Measurements from ENCODE around the gene DAZAP1.

The DAZAP1 gene

GRCh38 chr19:1446713-1447481 lies 39.5 kb downstream of the DAZAP1 start:
- DNase-seq, result no peak
- Histone ChIP-seq H2BK15ac (ENCODE audit: low read depth, poor library complexity, severe bottlenecking) (no peak overlapping the region), H4K8ac (ENCODE audit: low read length) (no peak overlapping the region), H2AFZ (ENCODE audit: low read depth, low read length) (no peak overlapping the region), H3K9me3 (ENCODE audit: control insufficient read depth, low read length) (no peaks in the 10 kb centered on the region), H3K4me1 (ENCODE audit: control insufficient read depth, insufficient read depth, low read depth, low read length) (peaks cover 39% of the 10 kb centered on the region), H2BK12ac (ENCODE audit: low read length in 2 of 2) (no peak overlapping the region), H2BK120ac (ENCODE audit: low read depth, low read length) (no peak overlapping the region), H3K4ac (ENCODE audit: low read depth in 1 of 2, low read length in 2 of 2) (no peak overlapping the region), H3K4me3 (ENCODE audit: insufficient read depth in 1 of 2, low read depth in 1 of 2, low read length in 2 of 2) (peak overlapping the region in 1 of 2 experiments; percentile 44), H3K79me1 (replicated peaks; ENCODE audit: low read length, poor library complexity, severe bottlenecking) (peaks cover 5% of the 10 kb centered on the region), H3K18ac (ENCODE audit: low read depth in 1 of 2, low read length in 2 of 2) (no peak overlapping the region), H4K91ac (ENCODE audit: low read length) (no peak overlapping the region), H3K36me3 (ENCODE audit: control insufficient read depth in 1 of 2, insufficient read depth in 2 of 2, low read depth in 1 of 2, low read length in 2 of 2) (peaks cover 12 to 14% of the 10 kb centered on the region in 2 experiments), H3K27ac (ENCODE audit: low read length, poor library complexity, severe bottlenecking) (no peak overlapping the region), H3K27me3 (ENCODE audit: control insufficient read depth in 1 of 2, insufficient read depth in 1 of 2, low read length in 2 of 2) (peaks cover 46 to 55% of the 10 kb centered on the region in 2 experiments), H2BK5ac (ENCODE audit: low read depth, low read length, poor library complexity, severe bottlenecking) (no peak overlapping the region), H3K4me2 (ENCODE audit: low read length, poor library complexity, severe bottlenecking) (peak overlapping the region; percentile 74), H3K23ac (ENCODE audit: low read length in 2 of 2) (no peak overlapping the region), H3K9ac (ENCODE audit: low read length) (no peak overlapping the region), H2AK5ac (ENCODE audit: low read length, severe bottlenecking) (no peak overlapping the region), H3K14ac (ENCODE audit: low read length in 2 of 2) (no peak overlapping the region)
- 8% methylated on average over 48 of the region's 63 CpGs for WGBS

GRCh38 chr19:1447504-1447903 lies 40.1 kb downstream of the DAZAP1 start:
- Histone ChIP-seq H3K14ac (ENCODE audit: low read length in 2 of 2) (no peak overlapping the region), H3K4ac (ENCODE audit: low read depth in 1 of 2, low read length in 2 of 2) (no peak overlapping the region), H3K4me3 (ENCODE audit: insufficient read depth in 1 of 2, low read depth in 1 of 2, low read length in 2 of 2) (no peak overlapping the region), H2AFZ (ENCODE audit: low read depth, low read length) (no peak overlapping the region), H2BK5ac (ENCODE audit: low read depth, low read length, poor library complexity, severe bottlenecking) (no peak overlapping the region), H3K27ac (ENCODE audit: low read length, poor library complexity, severe bottlenecking) (no peak overlapping the region), H3K9ac (ENCODE audit: low read length) (no peak overlapping the region), H2AK5ac (ENCODE audit: low read length, severe bottlenecking) (no peak overlapping the region), H3K79me1 (replicated peaks; ENCODE audit: low read length, poor library complexity, severe bottlenecking) (peaks cover 2% of the 10 kb centered on the region), H4K91ac (ENCODE audit: low read length) (no peak overlapping the region), H3K36me3 (ENCODE audit: control insufficient read depth in 1 of 2, insufficient read depth in 2 of 2, low read depth in 1 of 2, low read length in 2 of 2) (peaks cover 8% of the 10 kb centered on the region in 2 experiments), H2BK15ac (ENCODE audit: low read depth, poor library complexity, severe bottlenecking) (no peak overlapping the region), H3K18ac (ENCODE audit: low read depth in 1 of 2, low read length in 2 of 2) (no peak overlapping the region), H3K4me2 (ENCODE audit: low read length, poor library complexity, severe bottlenecking) (no peak overlapping the region), H3K27me3 (ENCODE audit: control insufficient read depth in 1 of 2, insufficient read depth in 1 of 2, low read length in 2 of 2) (peaks cover 52 to 61% of the 10 kb centered on the region in 2 experiments), H3K4me1 (ENCODE audit: control insufficient read depth, insufficient read depth, low read depth, low read length) (peaks cover 37% of the 10 kb centered on the region), H3K23ac (ENCODE audit: low read length in 2 of 2) (no peak overlapping the region), H2BK12ac (ENCODE audit: low read length in 2 of 2) (no peak overlapping the region), H4K8ac (ENCODE audit: low read length) (no peak overlapping the region), H3K9me3 (ENCODE audit: control insufficient read depth, low read length) (no peaks in the 10 kb centered on the region), H2BK120ac (ENCODE audit: low read depth, low read length) (no peak overlapping the region)
- no peak for DNase-seq
- WGBS, result 47% methylated on average over 4 of the region's 4 CpGs

DNA sequence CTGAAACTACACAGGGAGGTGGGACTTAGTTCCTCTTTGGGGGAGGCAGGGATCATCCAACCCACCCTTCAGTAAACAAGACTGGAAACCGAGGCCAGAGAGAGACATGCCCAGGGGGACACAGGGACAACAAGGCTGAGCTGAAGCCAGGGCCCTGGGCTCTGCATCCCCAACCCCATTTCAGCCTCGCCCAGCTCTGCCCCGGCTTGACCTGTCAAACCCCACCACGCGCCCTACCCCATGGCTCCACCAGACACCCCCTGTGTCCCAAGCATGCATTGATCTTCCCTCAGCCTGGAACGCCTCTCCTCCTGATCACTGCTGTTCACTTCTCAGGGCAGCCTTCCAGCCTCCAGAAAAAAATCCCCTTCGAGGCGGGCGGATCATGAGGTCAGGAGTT lies 40.6 kb downstream of the DAZAP1 start:
- Histone ChIP-seq H3K4me1 (ENCODE audit: control insufficient read depth, insufficient read depth, low read depth, low read length) (peaks cover 35% of the 10 kb centered on the region), H2AFZ (ENCODE audit: low read depth, low read length) (no peak overlapping the region), H3K23ac (ENCODE audit: low read length in 2 of 2) (no peak overlapping the region), H2BK120ac (ENCODE audit: low read depth, low read length) (no peak overlapping the region), H3K79me1 (replicated peaks; ENCODE audit: low read length, poor library complexity, severe bottlenecking) (no peaks in the 10 kb centered on the region), H4K91ac (ENCODE audit: low read length) (no peak overlapping the region), H3K18ac (ENCODE audit: low read depth in 1 of 2, low read length in 2 of 2) (no peak overlapping the region), H3K36me3 (ENCODE audit: control insufficient read depth in 1 of 2, insufficient read depth in 2 of 2, low read depth in 1 of 2, low read length in 2 of 2) (peaks cover 3 to 4% of the 10 kb centered on the region in 2 experiments), H3K27ac (ENCODE audit: low read length, poor library complexity, severe bottlenecking) (no peak overlapping the region), H3K14ac (ENCODE audit: low read length in 2 of 2) (no peak overlapping the region), H2BK5ac (ENCODE audit: low read depth, low read length, poor library complexity, severe bottlenecking) (no peak overlapping the region), H4K8ac (ENCODE audit: low read length) (no peak overlapping the region), H2BK15ac (ENCODE audit: low read depth, poor library complexity, severe bottlenecking) (no peak overlapping the region), H3K9ac (ENCODE audit: low read length) (no peak overlapping the region), H3K4ac (ENCODE audit: low read depth in 1 of 2, low read length in 2 of 2) (no peak overlapping the region), H3K4me3 (ENCODE audit: insufficient read depth in 1 of 2, low read depth in 1 of 2, low read length in 2 of 2) (no peak overlapping the region), H3K27me3 (ENCODE audit: control insufficient read depth in 1 of 2, insufficient read depth in 1 of 2, low read length in 2 of 2) (peaks cover 56 to 66% of the 10 kb centered on the region in 2 experiments), H3K4me2 (ENCODE audit: low read length, poor library complexity, severe bottlenecking) (no peak overlapping the region), H2BK12ac (ENCODE audit: low read length in 2 of 2) (no peak overlapping the region), H2AK5ac (ENCODE audit: low read length, severe bottlenecking) (no peak overlapping the region), H3K9me3 (ENCODE audit: control insufficient read depth, low read length) (no peaks in the 10 kb centered on the region)
- 74% methylated on average over 9 of the region's 9 CpGs for WGBS
- no peak for DNase-seq

DNA sequence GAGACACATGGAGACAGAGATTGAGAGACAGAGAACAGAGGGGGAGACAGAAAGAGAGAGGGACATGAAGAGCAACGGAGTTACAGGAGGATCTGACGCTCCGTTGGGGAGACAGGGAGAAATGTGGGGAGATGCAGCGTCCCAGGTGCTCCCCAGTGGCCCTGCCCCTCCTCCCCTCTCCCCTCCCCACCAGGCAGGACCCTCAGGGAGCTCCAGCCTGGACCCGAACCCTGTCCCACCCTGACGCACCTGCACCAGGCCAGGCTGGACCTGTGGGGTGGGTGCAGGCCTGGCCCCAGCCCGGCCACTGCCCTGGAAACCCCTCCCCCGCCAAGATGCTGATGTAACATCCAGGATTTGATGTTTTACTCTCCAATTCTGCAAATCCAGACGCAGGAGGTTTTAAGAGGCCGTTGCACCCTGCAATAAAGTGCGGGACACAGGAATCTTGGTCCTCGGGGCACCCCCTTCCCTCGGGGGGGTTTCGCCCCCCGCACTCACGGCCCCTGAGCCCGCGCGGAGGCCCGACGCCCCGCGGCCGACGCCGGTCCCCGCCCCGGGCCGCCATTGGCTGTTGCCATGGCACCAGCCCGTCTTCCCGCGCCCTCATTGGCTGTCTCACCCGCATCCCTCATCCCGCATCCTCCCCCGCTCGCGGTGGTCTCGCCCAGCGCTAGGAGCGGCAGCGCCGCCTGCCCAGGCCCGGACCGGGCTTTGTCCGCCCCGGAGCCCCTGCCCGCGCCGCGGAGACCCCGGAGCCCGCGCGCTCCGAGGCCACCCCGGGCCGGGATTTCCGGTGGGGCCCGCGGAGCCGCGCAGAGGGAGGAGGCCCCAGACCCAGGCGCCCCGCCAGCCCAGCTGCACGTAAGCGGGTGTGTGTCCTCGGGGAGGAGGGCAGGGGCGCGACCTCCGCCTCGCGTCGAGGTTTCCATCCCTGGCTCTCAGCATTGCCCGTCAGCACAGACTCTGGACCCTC lies 42.4 kb downstream of the DAZAP1 start, which contains the start of gene APC2:
TSS of gene APC2 (plus strand) at position 655 of the 976 bp plus-strand sequence. CDS start 2,881 bp downstream, outside the sequence.
- peak; percentile 44 for DNase-seq
- Histone ChIP-seq H3K27me3 (ENCODE audit: control insufficient read depth in 1 of 2, insufficient read depth in 1 of 2, low read length in 2 of 2) (peaks cover 62 to 80% of the 10 kb centered on the region in 2 experiments), H3K27ac (ENCODE audit: low read length, poor library complexity, severe bottlenecking) (no peak within 1 kb of the TSS), H4K8ac (ENCODE audit: low read length) (no peak within 1 kb of the TSS), H2BK120ac (ENCODE audit: low read depth, low read length) (no peak within 1 kb of the TSS), H3K4me3 (ENCODE audit: insufficient read depth in 1 of 2, low read depth in 1 of 2, low read length in 2 of 2) (no peak within 1 kb of the TSS), H3K36me3 (ENCODE audit: control insufficient read depth in 1 of 2, insufficient read depth in 2 of 2, low read depth in 1 of 2, low read length in 2 of 2) (no peaks in the 10 kb centered on the region), H3K4me2 (ENCODE audit: low read length, poor library complexity, severe bottlenecking) (no peak within 1 kb of the TSS), H2BK5ac (ENCODE audit: low read depth, low read length, poor library complexity, severe bottlenecking) (no peak within 1 kb of the TSS), H3K14ac (ENCODE audit: low read length in 2 of 2) (no peak within 1 kb of the TSS), H3K4me1 (ENCODE audit: control insufficient read depth, insufficient read depth, low read depth, low read length) (peaks cover 27% of the 10 kb centered on the region), H2BK12ac (ENCODE audit: low read length in 2 of 2) (no peak within 1 kb of the TSS), H3K18ac (ENCODE audit: low read depth in 1 of 2, low read length in 2 of 2) (no peak within 1 kb of the TSS), H3K79me1 (replicated peaks; ENCODE audit: low read length, poor library complexity, severe bottlenecking) (no peaks in the 10 kb centered on the region), H3K23ac (ENCODE audit: low read length in 2 of 2) (no peak within 1 kb of the TSS), H4K91ac (ENCODE audit: low read length) (no peak within 1 kb of the TSS), H2BK15ac (ENCODE audit: low read depth, poor library complexity, severe bottlenecking) (no peak within 1 kb of the TSS), H2AK5ac (ENCODE audit: low read length, severe bottlenecking) (no peak within 1 kb of the TSS), H3K9ac (ENCODE audit: low read length) (no peak within 1 kb of the TSS), H3K9me3 (ENCODE audit: control insufficient read depth, low read length) (no peaks in the 10 kb centered on the region), H2AFZ (ENCODE audit: low read depth, low read length) (no peak within 1 kb of the TSS), H3K4ac (ENCODE audit: low read depth in 1 of 2, low read length in 2 of 2) (no peak within 1 kb of the TSS)
- WGBS, result 12% methylated on average over 51 of the region's 74 CpGs
